C4-2B (cell line): Measurements from ENCODE around the gene DSG3.

Experiments used
- CTCF ChIP-seq: fragments of 450-650 bp; conservative IDR thresholded peaks from 2 replicates; pipeline ENCODE4 v1.5.1; 2017; ENCODE audit warnings: mild to moderate bottlenecking
- ZFX ChIP-seq: fragments of 450-650 bp; IDR thresholded peaks from 2 replicates; pipeline ENCODE4 v1.6.1; 2017

DNA sequence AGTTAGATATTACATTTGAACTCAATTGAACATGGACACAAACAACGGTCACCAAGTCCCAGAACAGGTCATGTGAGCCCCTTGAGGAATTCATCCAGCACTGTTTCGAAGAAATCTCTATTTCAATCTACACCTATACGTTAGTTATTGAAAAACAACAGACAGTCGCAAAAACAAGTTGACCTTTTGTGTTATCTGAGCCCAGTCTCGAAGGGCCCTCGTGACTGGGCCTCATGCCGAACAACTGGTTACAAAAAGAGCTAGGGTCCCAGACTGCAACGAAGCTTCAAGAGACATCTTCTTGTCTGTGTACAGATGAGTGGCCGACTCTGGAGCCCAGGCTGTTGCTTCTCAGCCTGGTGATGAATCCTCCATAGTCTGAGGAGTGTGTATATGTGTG is 45.1 kb downstream of the DSG3 start:
- TF ChIP-seq CTCF: no peak
- TF ChIP-seq ZFX: no peak
